Measurements from ENCODE around the gene ZC3H18.
"Not testable (repeated sequence)": the region's sequence is repeated elsewhere in the genome, so short reads cannot be mapped to it uniquely, and the experiment has no call there.

ZC3H18 gene

DNA sequence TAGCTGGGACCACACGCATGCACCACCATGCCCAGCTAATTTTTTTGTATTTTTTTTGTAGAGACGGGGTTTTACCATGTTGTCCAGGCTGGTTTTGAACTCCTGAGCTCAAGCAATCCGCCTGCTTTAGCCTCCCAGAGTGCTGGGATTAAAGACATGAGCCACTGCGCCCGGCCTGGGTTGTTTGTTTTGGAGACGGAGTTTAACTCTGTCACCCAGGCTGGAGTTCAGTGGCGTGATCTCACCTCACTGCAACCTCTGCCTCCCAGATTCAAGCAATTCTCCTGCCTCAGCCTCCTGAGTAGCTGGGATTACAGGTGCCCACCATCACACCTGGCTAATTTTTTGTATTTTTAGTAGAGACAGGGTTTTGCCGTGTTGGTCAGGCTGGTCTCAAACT, 39.2 kb downstream of the ZC3H18 start:
- DNase-seq, result not testable (repeated sequence)

DNA sequence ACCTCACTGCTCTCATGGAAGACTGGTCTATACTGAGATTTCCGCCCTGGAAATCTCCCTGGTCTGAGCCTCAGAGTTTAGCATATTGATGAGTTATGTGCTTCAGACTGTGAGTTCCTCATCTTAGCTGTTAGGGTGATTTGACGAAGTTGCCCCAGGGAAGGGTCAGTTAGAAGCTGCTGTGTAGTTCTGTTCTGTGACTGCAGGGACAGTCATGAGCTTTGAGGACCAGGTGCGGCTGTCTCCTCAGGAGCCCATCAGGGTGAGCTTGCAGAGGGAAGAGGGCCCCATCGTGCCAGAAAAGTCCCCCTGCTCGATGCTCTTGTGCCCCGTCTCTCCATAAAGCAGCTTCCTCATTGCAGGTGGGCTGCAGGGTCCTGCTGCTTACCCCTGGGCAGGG, 39.9 kb downstream of the ZC3H18 start:
- no peak for DNase-seq

DNA sequence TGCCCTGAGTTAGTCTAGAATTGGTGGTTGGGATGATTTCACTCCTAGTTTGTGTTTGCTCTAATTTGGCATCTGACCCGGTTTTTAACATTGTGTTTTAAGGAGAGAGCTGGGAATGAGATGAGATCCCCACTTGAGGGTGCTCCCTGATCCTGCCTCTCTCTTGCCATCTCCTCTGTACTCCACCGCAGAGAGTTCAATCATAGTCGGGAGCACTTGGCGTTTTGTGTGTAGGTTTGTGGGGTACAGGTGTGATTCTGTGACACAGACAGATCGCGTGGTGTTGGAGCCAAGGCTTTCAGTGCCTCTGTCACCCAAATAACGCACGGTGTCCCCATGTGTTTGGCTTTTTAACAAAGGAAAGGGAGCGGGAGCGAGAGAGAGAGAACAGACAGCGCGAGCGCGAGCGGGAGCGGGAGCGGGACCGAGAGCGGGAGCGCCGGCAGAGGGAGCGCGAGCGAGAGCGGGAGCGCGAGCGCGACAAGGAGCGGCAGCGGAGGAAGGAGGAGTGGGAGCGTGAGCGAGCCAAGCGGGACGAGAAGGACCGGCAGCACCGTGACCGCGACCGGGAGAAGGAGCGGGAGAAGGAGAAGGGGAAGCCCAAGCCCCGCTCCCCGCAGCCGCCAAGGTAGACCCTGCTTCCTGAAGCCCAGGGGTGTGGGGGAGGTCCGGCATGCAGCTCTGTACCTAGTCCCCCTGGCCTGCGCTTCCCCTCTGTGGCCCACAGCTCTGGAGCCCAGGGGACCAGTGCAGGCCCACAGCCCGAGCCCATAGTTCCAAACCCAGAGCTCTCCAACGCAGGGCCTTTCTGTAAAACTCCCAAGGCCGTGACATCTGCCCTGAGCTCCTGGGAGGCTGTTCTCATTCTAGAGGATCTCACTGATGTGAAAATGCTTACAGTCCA, 41.0 kb downstream of the ZC3H18 start:
- no peak for DNase-seq

DNA sequence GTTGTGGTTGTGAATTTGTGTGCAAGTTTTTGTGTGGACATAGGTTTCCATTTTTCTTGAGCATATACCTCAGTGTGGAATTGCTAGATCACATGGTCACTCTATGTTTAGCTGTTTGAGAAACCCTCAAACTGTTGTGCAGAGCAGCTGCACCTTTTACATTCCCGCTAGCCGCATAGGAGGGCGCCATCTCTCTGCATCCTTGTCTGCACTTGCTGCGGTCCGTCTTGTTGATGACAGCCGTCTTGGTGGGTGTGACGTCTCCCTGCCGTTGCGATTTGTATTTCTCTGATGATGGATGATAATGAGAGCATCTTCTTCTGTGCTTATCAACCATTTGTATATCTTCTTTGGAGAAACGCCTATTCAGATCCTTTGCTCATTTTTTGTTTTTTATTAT, 43.1 kb downstream of the ZC3H18 start:
- no peak for DNase-seq

DNA sequence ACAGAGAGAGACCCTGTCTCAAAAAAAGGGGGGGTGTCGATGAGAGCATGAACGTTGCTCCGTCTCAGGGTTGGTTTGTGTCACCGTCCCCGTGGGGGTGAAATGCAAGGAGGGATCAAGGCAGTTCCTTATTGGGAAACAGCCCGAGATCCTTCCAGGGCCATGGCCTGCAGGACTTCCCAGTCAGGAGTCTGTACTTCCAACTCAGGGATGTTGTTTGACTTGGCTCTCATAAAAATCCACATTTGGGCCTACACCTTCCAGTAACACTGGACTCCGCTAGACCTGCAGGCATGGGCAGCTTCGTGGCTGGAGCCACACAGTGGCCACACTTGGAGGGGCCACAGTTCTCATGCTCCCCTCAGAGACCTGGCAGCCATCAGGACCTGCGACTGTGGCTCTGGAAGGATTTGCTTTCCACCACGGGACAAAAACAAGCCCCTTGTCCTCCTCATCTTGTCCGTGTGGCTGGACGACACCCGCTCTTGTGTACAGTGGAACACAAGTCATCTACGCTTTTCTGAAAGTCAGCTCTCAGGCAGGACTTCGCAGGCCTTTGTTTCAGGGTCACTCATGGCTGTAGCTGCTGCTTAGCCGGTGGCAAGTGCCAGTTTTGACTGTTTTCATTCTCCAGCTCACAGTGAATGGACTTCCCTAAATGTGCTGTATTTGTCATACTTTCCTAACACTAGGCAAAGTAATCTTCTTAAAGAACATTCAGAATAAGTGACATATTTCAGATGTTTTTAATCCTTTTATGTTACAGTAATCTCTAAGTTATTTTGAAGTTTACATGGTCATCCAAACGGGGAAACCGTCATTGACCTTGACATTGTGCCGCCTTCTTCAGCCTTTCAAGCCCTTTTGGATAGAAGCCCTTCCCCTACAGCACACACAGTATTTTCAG, 44.0 kb downstream of the ZC3H18 start:
- DNase-seq, result no peak

DNA sequence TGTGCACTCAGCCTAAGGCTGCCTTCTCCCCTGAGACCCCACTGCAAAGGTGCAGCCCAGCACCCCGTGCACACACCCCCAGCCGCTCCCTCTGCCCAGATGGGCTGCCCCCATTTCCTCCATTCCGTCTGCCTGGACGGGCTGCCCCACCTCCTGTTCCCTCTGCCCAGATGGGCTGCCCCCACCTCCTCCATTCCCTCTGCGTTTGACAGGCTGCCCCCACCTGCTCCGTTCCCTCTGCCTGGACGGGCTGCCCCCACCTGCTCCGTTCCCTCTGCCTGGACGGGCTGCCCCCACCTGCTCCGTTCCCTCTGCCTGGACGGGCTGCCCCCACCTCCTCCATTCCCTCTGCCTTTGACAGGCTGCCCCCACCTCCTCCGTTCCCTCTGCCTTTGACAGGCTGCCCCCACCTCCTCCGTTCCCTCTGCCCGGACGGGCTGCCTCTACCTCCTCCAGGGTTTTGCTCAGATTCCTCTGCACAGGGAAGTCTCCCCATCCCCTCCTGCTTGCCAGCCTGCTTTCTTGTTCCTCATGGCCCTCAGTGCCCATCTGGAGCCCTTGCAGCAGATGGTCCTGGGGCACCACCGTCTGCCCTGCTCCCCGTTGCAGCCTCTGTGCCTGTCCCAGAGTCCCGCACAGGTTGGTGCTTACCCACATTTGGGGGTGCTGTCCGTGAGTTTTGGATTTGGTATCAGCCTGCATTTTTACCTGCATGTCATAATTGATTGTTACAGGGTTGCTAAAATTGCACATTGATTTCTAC, 44.8 kb downstream of the ZC3H18 start:
- no peak for DNase-seq

DNA sequence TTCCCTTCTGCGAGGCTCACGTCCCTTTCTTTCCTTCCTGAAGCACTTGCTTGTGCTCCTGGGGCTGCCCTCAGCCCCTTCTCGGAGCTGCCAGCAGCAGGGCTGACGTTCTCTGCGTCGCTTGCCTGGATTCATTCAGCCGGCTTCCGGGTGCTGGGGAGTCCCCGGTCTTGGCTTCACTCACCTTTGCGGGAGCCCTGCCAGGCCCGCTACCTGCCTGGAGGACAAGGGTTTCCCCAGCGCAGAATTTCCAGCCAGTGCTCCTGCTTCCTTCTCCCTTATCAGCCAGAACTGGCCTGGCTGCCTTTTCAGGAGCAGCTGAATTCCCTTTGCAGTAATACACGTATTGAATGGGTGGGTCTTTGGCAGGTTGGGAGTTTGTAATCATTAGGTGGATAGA, 46.1 kb downstream of the ZC3H18 start:
- DNase-seq, result no peak

DNA sequence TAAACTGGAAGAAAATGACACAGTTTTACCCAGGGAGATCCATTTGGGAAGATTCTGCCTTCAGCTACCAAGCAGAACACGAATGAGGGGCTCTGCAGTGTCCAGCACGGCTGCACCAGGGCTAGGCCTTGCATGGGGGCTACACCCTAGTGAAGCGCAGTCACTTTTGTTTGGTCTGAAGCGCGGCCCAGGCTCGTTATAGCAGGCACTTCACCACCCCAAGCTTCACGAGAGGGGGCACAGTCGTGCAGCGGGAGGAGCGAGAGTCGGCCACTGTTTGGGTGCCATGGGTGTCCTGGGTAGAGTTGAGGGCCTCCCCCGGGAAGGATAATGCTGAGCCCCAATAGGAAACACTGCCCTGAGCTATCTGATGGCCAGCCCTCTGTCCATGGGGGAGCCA, 46.5 kb downstream of the ZC3H18 start:
- DNase-seq, result no peak

DNA sequence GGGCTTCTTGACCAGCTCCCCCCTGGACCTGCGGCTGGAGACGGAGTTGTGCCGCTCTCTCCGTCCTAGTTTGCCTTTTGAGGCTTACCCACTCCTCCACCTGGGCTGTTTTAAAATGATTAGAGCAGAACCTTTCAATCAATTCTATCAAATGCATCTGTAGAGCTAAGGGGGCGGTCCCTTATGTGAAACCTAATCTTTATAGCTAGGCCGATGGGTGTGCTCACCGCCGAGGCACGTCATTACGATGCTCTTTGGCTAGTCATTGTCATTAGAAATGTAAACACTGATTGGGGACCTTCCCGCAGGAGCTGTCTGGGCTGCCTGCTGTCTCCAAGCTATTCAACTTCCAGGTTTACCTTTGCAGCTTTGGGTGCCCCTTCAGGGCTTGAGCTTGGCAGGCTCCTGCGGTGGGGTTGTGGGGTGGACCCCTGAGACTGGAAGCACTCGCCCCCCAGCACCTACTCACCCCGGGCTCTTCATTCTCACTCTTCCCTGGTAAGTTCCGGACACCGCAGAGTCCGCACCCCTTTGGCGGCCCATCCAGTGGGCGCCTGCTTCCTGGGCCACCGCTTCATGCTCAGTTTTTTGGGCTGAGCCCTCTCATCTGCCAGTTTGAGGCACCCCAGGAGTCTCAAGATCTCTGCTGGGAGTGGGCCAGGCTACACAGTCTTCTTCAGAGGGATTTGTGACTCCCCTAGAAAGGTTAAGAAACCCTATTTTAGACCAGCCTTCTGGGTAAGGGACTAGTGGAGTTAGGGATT, 47.2 kb downstream of the ZC3H18 start:
- DNase-seq, result no peak

DNA sequence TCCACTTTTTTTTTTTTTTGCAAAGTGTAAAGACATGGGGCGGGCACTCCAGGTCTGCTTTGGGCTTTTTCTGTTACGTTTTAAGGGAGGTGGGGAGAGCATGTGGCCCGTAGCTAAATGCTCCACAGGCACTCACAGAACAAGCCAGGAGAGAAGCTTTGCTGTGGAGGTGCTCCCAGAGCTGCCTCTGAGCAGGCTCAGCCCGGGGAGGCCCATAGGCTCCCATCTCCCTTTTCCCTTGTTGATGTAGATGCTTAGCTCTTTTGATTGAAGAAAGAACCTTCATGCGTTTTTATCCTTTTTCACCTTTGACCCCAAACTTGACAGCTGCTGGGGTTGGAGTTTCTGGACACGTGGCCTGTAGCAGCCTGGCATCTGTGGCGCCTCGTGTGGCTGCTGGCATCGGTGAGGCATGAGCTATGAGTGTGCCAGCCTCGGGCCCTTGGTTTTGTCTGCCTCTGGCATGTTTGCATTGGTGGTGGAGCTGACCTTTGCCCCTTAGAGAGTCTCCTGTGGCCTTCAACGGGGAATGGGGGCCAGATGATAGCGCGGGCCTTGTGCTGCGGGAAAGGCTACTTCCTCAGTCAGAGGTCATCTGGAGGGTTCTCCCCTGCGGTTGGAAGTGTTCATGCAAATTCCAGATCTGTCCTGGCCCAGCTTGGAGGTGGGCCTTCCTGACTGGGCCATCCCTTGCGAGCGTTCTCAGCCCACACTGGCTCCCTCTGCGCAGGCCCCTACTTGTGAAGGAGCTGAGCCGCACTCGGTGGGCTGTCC, 48.2 kb downstream of the ZC3H18 start:
- DNase-seq, result no peak

DNA sequence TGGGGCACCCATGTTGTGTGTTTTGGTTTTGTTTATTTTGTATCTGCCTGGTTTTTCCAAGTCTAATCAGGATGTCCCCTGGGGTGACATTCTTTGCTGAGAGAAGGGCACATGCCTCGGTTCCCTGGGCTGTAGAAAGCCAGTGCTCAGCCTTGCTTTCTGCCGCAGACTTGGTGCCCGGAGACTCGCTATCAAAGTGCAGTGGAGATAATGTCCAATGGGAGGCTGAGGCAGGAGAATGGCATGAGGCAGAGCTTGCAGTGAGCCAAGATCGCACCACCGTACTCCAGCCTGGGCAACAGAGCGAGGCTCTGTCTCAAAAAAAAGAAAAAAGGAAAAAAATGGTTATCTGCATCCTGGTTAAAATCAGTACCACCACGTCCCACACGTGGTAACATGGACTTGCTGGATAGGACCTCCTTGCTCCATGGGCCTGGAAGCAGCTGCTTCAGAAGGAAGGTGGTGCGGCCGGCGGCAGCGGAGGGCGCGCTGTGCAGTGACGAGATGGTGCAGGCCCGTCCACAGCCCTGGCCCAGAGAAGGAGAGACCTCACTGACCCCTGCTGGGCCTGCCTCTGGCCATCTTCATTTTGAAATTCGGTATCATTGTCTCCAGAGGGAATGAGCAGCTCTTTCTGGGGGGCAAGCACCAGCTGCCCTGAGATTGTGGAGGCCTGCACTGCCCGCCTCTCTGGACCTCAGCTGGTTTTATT, 48.9 kb downstream of the ZC3H18 start:
- no peak for DNase-seq

DNA sequence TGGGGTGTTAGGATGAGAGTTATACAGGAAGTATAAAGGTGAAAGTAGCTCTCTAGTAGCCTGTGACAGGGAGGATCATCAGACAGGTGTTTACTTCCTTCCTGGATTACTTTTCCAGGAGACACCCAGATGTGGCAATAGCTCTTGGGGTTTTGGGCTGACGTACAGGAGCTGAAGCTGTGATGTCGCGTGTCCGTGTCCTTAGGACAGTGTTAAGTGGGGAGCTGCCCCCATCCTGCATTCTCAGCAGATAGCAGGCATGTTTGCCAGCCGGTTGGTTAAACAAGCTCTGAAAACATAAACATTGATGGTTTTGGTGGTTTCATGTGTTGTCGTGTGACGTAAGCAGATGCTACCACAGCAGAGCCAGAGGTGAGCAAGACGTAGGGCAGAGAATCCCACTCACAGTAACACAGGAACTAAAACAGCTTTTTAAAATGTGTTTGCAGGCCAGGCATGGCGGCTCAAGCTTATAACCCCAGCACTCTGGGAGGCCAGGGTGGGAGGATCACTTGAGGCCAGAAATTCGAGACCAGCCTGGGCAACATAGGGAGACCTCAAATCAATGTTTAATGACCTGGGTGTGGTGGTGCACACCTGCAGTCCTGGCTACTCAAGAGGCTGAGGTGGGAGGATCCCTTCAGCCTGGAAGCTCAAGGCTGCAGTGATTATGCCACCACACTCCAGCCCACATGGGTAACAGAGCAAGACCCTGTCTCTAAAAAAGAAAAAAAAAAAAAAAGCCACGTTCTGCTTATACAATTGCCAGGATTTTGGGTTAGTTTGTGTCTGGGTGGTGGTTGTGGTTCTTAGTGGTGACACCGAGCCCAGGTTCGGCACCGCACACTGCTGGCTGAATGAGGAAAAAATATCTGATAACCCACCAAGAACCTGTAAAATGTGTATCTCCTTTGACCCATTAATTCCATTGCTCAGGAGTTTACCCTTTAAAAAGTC, 49.9 kb downstream of the ZC3H18 start:
- peak; percentile 80 to 86 for DNase-seq

DNA sequence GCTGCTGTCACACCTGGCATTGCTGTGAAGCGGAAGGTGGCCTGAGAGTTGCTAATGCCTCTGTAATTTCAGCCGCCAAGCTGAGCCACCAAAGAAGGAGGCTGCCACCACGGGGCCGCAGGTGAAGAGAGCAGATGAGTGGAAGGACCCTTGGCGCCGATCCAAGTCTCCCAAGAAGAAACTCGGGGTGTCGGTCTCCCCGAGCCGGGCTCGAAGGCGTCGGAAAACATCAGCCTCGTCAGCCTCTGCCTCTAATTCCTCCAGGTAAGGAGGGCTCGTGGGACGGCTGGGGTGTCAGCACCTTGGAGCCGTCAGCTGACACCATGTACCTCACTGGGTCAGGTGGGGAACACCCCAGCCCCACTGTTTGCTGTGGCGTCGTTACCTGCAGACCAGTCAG, 51.9 kb downstream of the ZC3H18 start:
- DNase-seq, result no peak

DNA sequence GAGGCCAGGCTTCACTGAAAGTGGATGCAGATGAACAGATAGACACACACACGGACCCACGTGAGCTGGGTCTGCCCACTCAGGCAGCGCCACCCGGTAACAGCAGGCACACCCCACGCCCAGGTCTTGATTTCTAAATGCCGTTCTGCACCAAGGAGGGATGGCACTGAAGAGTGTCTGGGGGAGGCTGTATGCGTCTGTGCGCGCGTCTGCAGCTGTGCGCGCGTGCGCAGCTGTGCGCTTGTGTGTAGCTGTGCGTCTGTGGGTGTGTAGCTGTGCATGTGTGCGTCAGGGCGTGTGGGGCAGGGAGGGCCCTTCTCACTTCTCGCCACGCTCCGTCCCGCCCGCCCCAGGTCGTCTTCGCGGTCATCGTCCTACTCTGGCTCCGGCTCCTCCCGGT, 52.7 kb downstream of the ZC3H18 start:
- DNase-seq, result no peak

DNA sequence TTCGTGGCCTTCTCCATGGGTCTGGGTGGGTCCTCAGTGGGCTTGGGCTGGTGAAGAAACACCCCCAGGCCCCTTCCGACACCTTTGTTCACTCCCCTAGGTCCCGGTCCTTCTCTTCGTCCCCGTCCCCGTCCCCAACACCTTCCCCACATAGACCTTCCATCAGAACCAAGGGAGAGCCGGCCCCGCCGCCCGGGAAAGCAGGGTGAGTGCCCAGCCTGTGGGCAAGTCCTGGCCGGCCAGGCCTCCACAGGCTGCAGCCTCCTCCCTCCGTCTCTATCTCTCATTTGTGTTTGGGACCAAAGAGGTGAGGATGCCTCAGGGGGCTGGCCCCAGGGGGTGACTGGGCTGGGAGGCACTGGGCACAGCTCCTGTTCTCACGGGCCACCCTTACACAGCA, 53.7 kb downstream of the ZC3H18 start:
- DNase-seq, result no peak

DNA sequence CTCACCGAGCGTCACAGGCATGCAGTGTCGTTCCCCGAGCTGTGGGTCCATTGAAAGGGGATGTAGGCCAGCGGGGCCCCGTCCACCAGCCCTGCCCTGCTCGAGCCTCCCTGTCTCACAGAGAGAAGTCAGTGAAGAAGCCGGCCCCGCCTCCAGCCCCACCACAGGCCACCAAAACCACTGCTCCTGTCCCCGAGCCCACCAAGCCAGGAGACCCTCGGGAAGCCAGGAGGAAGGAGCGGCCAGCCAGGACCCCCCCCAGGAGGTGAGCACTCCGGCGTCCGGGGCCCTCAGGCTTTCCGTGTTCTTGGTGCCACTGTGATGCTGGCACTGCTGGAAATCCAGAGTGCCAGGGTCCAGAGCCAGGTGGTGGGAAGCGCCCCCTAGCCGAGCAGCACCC, 54.3 kb downstream of the ZC3H18 start:
- no peak for DNase-seq

DNA sequence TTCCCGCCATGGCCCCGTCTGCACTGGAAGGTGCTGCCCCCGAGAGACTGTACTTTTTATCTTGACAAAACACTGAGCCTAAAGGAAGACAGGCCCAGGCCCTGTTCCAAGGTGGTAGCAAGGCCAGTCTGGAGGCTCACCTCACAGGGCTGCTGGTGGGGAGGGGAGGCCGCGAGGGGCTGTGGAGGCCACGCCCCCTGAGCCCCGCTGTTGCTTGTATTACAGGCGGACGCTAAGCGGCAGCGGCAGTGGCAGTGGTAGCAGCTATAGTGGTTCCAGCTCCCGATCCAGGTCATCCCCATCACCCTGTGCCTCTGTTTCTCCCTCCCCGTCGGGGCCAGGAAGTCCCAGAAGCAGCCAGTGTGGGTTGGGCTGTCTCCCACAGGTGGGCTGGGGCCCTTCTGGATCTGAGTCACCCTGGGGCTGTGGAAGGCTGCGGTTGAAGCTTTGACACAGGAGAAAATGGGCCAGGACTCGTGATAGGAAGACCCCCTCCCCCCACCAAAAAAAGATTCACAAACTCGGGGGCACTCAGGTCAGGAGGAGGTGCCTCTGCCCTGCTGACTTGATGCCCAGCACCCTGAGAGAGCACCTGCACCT, 54.9 kb downstream of the ZC3H18 start:
- no peak for DNase-seq

DNA sequence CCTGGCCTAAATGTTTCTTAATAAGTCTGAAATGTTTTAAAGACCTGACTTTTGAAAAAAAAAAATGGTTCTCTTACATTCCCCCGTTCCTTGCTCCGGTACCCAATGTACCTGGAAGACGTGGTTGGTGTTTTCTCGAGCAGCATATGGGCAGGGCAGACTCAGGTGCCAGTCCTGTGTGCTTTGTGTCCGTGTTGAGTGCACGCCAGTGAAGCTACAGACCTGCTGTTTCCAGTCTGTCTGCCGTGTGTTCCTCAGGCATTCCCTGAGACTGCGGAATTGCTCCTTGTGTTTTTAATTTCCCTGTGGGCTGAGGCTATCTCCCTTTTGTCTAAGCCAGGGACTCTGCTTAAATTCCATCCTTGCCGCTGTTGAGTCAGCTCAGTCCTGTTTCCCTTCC, 56.4 kb downstream of the ZC3H18 start:
- no peak for DNase-seq
